Astrocyte (in vitro differentiated cells and primary cell): ENCODE data around the gene APOB. TPM values are rescaled to one million over a fixed set of nuclear protein-coding genes. Genes with fewer than 3 reads are reported as not detected.
A peak's percentile ranks its signal among the peaks of the same experiment; 100 is the strongest.

Source experiments
- DNase-seq: peaks from one replicate; pipeline ENCODE4 v3.0.0-alpha.2; 2010; ENCODE audit warnings: low read depth
- FAIRE-seq: peaks from 2 replicates; lab custom pipeline; 2011; peaks lifted over from hg19 to GRCh38; lab: Jason Lieb, UNC
- H2AFZ ChIP-seq: 2 replicates; pipeline ENCODE4 v1.6.0; 2012; ENCODE audit warnings: low read depth, low read length, inconsistent platforms
- H3K27ac ChIP-seq: 2 replicates; pipeline ENCODE4 v1.5.1; 2011; ENCODE audit warnings: low read depth, low read length, inconsistent platforms
- H3K27me3 ChIP-seq: 2 replicates; pipeline ENCODE4 v1.6.0; 2011; ENCODE audit warnings: low read length, inconsistent platforms; ENCODE audit not compliant: insufficient read depth
- H3K36me3 ChIP-seq: 2 replicates; pipeline ENCODE4 v1.5.1; 2011; ENCODE audit warnings: low read length, inconsistent platforms; ENCODE audit not compliant: insufficient read depth
- H3K4me1 ChIP-seq: 2 replicates; pipeline ENCODE4 v1.5.1; 2011; ENCODE audit warnings: low read length, inconsistent platforms; ENCODE audit not compliant: insufficient read depth
- H3K4me2 ChIP-seq: 2 replicates; pipeline ENCODE4 v1.6.0; 2012; ENCODE audit warnings: low read length, inconsistent platforms
- H3K4me3 ChIP-seq: 2 replicates; pipeline ENCODE4 v1.5.1; 2011; ENCODE audit warnings: low read depth, mild to moderate bottlenecking, low read length, inconsistent platforms; ENCODE audit not compliant: insufficient read depth
- H3K79me2 ChIP-seq: 2 replicates; pipeline ENCODE4 v1.6.0; 2012; ENCODE audit warnings: mild to moderate bottlenecking, low read length, inconsistent platforms; ENCODE audit not compliant: insufficient read depth
- H3K9ac ChIP-seq: 2 replicates; pipeline ENCODE4 v1.6.0; 2012; ENCODE audit warnings: mild to moderate bottlenecking, low read length, inconsistent platforms
- H3K9me3 ChIP-seq: 2 replicates; pipeline ENCODE4 v1.5.1; 2012; ENCODE audit warnings: low read depth, mild to moderate bottlenecking, low read length, inconsistent platforms; ENCODE audit not compliant: insufficient read depth
- H4K20me1 ChIP-seq: 2 replicates; pipeline ENCODE4 v1.6.0; 2012; ENCODE audit warnings: low read length, inconsistent platforms; ENCODE audit not compliant: insufficient read depth
- H3K27ac Mint-ChIP-seq: one replicate; pipeline ENCODE4 v1.8.0; 2021; ENCODE audit warnings: mild to moderate bottlenecking, mixed read lengths; ENCODE audit not compliant: unreplicated experiment
- H3K27me3 Mint-ChIP-seq: one replicate; pipeline ENCODE4 v1.8.0; 2021; ENCODE audit warnings: low read depth, mixed read lengths; ENCODE audit not compliant: unreplicated experiment
- H3K36me3 Mint-ChIP-seq: one replicate; pipeline ENCODE4 v1.8.0; 2021; ENCODE audit warnings: low read depth, mixed read lengths; ENCODE audit not compliant: unreplicated experiment
- H3K4me1 Mint-ChIP-seq: one replicate; pipeline ENCODE4 v1.8.0; 2021; ENCODE audit warnings: low read depth, mixed read lengths; ENCODE audit not compliant: unreplicated experiment
- H3K4me3 Mint-ChIP-seq: one replicate; pipeline ENCODE4 v1.8.0; 2021; ENCODE audit warnings: mild to moderate bottlenecking, moderate library complexity, mixed read lengths; ENCODE audit not compliant: unreplicated experiment
- H3K9me3 Mint-ChIP-seq: one replicate; pipeline ENCODE4 v1.8.0; 2021; ENCODE audit warnings: mild to moderate bottlenecking, mixed read lengths; ENCODE audit not compliant: unreplicated experiment
- EZH2 ChIP-seq: IDR thresholded peaks from 2 replicates; pipeline ENCODE4 v1.6.1; 2012; ENCODE audit warnings: mild to moderate bottlenecking, low read length, inconsistent platforms; ENCODE audit not compliant: insufficient read depth
- total RNA-seq: library from RNA; stranded (reverse); gene quantifications from 2 replicates; pipeline ENCODE4 v1.2.1, GENCODE V29; 2021
- TF ChIP-seq, protein P1 (sequence below): IDR thresholded peaks from 2 replicates; pipeline ENCODE4 v1.5.1; 2011; ENCODE audit warnings: low read depth, mild to moderate bottlenecking, inconsistent platforms, low read length, moderate library complexity; ENCODE audit not compliant: insufficient read depth

APOB gene
- total RNA-seq, 1 donor from 2014 or later = 0.05 TPM

DNA sequence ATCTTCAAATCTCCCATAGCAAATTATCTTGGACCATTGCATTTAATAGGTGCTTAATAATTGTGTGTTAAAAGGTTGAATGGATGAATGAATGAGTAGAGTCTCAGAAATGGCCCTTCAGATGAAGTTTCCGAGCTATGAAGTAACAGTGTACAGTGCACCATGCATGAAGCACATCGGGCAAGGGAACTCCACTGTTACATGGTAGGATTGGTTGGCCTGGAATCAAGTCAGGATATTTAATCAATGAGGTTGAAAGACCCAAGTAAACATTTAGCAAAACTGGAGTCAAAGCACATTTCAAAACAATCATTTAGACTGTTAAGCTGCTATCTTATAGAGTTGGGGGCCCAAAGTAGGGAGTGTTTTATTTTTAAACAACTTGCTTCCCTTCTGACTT is 80.0 kb downstream of the APOB start:
- no peaks in the 10 kb centered on the region for H4K20me1 ChIP-seq
- H3K27ac ChIP-seq = no peak overlapping the region
- no peaks in the 10 kb centered on the region for H3K9me3 ChIP-seq
- H3K27ac Mint-ChIP-seq = no peak overlapping the region
- H3K4me1 ChIP-seq = no peaks in the 10 kb centered on the region
- H3K27me3 ChIP-seq = peaks cover 13% of the 10 kb centered on the region
- DNase-seq (no peak), FAIRE-seq (no peak)
- no peak overlapping the region for H3K9ac ChIP-seq
- no peak overlapping the region for H3K4me2 ChIP-seq
- peaks cover 58% of the 10 kb centered on the region for H3K27me3 Mint-ChIP-seq
- H3K4me1 Mint-ChIP-seq = no peaks in the 10 kb centered on the region
- H3K36me3 Mint-ChIP-seq = no peaks in the 10 kb centered on the region
- H3K9me3 Mint-ChIP-seq = no peaks in the 10 kb centered on the region
- no peak overlapping the region for H3K4me3 ChIP-seq
- no peaks in the 10 kb centered on the region for H3K36me3 ChIP-seq
- TF ChIP-seq EZH2 = no peak
- TF ChIP-seq, protein P1, sequence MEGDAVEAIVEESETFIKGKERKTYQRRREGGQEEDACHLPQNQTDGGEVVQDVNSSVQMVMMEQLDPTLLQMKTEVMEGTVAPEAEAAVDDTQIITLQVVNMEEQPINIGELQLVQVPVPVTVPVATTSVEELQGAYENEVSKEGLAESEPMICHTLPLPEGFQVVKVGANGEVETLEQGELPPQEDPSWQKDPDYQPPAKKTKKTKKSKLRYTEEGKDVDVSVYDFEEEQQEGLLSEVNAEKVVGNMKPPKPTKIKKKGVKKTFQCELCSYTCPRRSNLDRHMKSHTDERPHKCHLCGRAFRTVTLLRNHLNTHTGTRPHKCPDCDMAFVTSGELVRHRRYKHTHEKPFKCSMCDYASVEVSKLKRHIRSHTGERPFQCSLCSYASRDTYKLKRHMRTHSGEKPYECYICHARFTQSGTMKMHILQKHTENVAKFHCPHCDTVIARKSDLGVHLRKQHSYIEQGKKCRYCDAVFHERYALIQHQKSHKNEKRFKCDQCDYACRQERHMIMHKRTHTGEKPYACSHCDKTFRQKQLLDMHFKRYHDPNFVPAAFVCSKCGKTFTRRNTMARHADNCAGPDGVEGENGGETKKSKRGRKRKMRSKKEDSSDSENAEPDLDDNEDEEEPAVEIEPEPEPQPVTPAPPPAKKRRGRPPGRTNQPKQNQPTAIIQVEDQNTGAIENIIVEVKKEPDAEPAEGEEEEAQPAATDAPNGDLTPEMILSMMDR = no peak
- no peak overlapping the region for H3K4me3 Mint-ChIP-seq
- H2AFZ ChIP-seq = no peak overlapping the region
- H3K79me2 ChIP-seq = no peaks in the 10 kb centered on the region

DNA sequence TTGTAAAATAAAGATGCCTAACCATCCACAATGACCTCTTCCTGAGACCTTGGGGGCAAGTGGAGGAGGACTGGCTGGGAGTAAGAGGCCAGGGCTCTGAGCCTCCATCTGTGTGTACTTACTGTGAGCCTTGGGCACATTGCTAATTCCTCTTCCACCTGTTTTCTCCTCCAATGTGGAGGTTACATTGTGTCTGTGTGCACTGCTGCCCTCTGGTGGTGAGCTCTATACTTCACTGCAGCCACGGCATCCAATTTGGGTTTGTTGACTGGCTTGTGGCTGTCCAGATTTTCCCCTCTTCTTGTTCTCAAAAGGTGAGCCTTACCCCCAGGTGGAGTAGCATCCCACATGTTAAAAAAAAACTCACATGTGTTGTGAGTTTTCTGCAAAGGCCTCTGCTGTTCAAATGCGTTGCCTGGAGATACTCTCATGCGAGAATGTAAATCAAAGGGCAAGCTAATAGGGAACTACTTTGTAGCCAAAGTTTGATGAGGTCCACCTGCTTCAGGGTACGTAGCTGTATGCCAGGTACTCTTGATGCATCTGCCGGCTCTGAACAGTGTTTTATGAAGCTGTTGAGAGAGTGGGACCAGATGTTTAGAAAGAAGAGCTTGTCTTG is 80.8 kb downstream of the APOB start:
- H4K20me1 ChIP-seq = no peaks in the 10 kb centered on the region
- H3K9ac ChIP-seq = no peak overlapping the region
- no peak overlapping the region for H3K27ac ChIP-seq
- H3K4me3 ChIP-seq = no peak overlapping the region
- H3K79me2 ChIP-seq = no peaks in the 10 kb centered on the region
- no peaks in the 10 kb centered on the region for H3K4me1 ChIP-seq
- peaks cover 60% of the 10 kb centered on the region for H3K27me3 Mint-ChIP-seq
- H3K9me3 ChIP-seq = no peaks in the 10 kb centered on the region
- FAIRE-seq (no peak), DNase-seq (peak; percentile 17)
- no peaks in the 10 kb centered on the region for H3K36me3 Mint-ChIP-seq
- no peaks in the 10 kb centered on the region for H3K36me3 ChIP-seq
- no peaks in the 10 kb centered on the region for H3K4me1 Mint-ChIP-seq
- H3K4me2 ChIP-seq = no peak overlapping the region
- TF ChIP-seq, protein P1 = peak; percentile 80
- no peak for TF ChIP-seq EZH2
- H3K9me3 Mint-ChIP-seq = peaks cover 1% of the 10 kb centered on the region
- H2AFZ ChIP-seq = no peak overlapping the region
- peaks cover 13% of the 10 kb centered on the region for H3K27me3 ChIP-seq
- H3K27ac Mint-ChIP-seq = no peak overlapping the region
- H3K4me3 Mint-ChIP-seq = no peak overlapping the region

DNA sequence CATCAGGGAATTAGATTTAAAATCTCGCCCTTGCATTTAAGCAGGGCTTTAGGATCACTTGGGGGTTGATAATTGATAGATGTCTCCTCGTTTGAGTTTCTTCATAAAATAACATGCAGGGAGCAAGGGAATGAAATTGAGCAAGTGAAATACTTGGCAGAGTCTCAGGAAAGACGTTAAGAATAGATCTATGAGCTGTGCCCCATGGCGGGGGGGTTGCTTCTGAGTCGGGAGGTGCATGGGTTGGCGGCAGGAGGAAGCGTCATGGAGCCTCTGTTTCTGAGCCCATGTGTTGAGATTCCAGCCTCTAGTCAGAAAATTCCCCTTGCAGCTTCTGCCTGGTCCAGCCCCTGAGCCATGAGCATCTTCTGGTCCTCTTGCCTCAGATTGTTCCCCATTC is 82.0 kb downstream of the APOB start:
- Histone ChIP-seq H2AFZ (no peak overlapping the region), H3K27ac (no peak overlapping the region), H3K27me3 (peaks cover 13% of the 10 kb centered on the region), H3K4me2 (no peak overlapping the region), H3K4me3 (no peak overlapping the region), H4K20me1 (no peaks in the 10 kb centered on the region), H3K36me3 (no peaks in the 10 kb centered on the region), H3K9ac (no peak overlapping the region), H3K4me1 (no peaks in the 10 kb centered on the region), H3K79me2 (no peaks in the 10 kb centered on the region), H3K9me3 (no peaks in the 10 kb centered on the region)
- no peak for DNase-seq
- Mint-ChIP-seq H3K36me3 (no peaks in the 10 kb centered on the region), H3K27ac (no peak overlapping the region), H3K27me3 (peaks cover 52% of the 10 kb centered on the region), H3K4me3 (no peak overlapping the region), H3K9me3 (peaks cover 1% of the 10 kb centered on the region), H3K4me1 (no peaks in the 10 kb centered on the region)
- no peak for TF ChIP-seq EZH2
- TF ChIP-seq, protein P1 = no peak
- no peak for FAIRE-seq
